HL-60 (cell line): Measurements from ENCODE around the gene TMC5.
"Not testable (repeated sequence)": the region's sequence is repeated elsewhere in the genome, so short reads cannot be mapped to it uniquely, and the experiment has no call there.

Experiments
- GABPA ChIP-seq: IDR thresholded peaks from 2 replicates; pipeline ENCODE4 v1.6.1; 2012; ENCODE audit warnings: low read depth
- POLR2AphosphoS5 ChIP-seq: IDR thresholded peaks from 2 replicates; pipeline ENCODE4 v1.6.1; 2012; ENCODE audit warnings: low read depth
- SPI1 ChIP-seq: IDR thresholded peaks from 2 replicates; pipeline ENCODE4 v1.6.1; 2012; ENCODE audit warnings: low read depth, mild to moderate bottlenecking, borderline replicate concordance
- TF ChIP-seq, protein P1 (sequence below): IDR thresholded peaks from one replicate; pipeline ENCODE4 v1.5.1; 2011; ENCODE audit warnings: low read length, control low read depth, inconsistent platforms; ENCODE audit not compliant: insufficient read depth

DNA sequence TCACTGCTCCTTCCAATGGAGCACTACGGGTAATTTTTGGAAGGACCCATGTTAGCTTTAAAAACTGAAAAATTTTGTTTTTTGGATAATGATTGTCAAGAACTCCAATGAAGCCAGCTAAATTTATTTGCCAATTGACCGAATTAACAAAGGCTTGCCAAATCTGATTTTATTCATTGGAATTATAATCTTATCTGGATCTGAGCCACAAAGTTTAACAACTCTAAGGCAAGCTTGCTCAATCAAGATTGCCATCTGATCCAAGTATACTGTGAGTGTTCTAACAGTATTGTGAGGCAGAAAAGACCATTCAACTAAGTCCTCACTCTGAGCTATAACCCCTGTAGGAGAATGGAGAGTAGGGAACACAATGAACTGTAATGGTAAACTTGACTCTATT, 20.3 kb upstream of the TMC5 start:
- TF ChIP-seq, protein P1, sequence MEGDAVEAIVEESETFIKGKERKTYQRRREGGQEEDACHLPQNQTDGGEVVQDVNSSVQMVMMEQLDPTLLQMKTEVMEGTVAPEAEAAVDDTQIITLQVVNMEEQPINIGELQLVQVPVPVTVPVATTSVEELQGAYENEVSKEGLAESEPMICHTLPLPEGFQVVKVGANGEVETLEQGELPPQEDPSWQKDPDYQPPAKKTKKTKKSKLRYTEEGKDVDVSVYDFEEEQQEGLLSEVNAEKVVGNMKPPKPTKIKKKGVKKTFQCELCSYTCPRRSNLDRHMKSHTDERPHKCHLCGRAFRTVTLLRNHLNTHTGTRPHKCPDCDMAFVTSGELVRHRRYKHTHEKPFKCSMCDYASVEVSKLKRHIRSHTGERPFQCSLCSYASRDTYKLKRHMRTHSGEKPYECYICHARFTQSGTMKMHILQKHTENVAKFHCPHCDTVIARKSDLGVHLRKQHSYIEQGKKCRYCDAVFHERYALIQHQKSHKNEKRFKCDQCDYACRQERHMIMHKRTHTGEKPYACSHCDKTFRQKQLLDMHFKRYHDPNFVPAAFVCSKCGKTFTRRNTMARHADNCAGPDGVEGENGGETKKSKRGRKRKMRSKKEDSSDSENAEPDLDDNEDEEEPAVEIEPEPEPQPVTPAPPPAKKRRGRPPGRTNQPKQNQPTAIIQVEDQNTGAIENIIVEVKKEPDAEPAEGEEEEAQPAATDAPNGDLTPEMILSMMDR = not testable (repeated sequence)
- not testable (repeated sequence) for TF ChIP-seq SPI1, GABPA, POLR2AphosphoS5
